B cell (primary cell): ENCODE measurements around the gene MT1A.

ENCODE experiments used
- CTCF ChIP-seq: fragments of 200-600 bp; IDR thresholded peaks from one replicate; pipeline ENCODE4 v1.8.0; 2022; ENCODE audit warnings: antibody characterized with exemption, mild to moderate bottlenecking
- EZH2 ChIP-seq: IDR thresholded peaks from 2 replicates; pipeline ENCODE4 v1.6.1; 2012; ENCODE audit warnings: borderline replicate concordance, low read depth, mild to moderate bottlenecking, moderate library complexity, low read length; ENCODE audit not compliant: insufficient read depth, poor library complexity, severe bottlenecking

GRCh38 chr16:56689171-56689570 lies 50.7 kb downstream of the MT1A start:
- no peak for TF ChIP-seq CTCF
- no peak for TF ChIP-seq EZH2
